Epithelial cell of esophagus (primary cell): Measurements from ENCODE around the gene FXR1.
"Not testable (repeated sequence)": the region's sequence is repeated elsewhere in the genome, so short reads cannot be mapped to it uniquely, and the experiment has no call there.

Experiments used
- DNase-seq: peaks from one replicate; pipeline ENCODE4 v3.0.0; 2010; ENCODE audit warnings: low read depth
- H3K4me3 ChIP-seq: 2 replicates; pipeline ENCODE4 v1.5.1; 2011; ENCODE audit warnings: mild to moderate bottlenecking, low read length, control low read depth
- TF ChIP-seq, protein P1 (sequence below): IDR thresholded peaks from 2 replicates; pipeline ENCODE4 v1.5.1; 2011; ENCODE audit warnings: low read depth, mild to moderate bottlenecking, low read length, control low read depth, inconsistent platforms; ENCODE audit not compliant: insufficient read depth; ENCODE audit errors: missing control alignments

FXR1 gene

DNA sequence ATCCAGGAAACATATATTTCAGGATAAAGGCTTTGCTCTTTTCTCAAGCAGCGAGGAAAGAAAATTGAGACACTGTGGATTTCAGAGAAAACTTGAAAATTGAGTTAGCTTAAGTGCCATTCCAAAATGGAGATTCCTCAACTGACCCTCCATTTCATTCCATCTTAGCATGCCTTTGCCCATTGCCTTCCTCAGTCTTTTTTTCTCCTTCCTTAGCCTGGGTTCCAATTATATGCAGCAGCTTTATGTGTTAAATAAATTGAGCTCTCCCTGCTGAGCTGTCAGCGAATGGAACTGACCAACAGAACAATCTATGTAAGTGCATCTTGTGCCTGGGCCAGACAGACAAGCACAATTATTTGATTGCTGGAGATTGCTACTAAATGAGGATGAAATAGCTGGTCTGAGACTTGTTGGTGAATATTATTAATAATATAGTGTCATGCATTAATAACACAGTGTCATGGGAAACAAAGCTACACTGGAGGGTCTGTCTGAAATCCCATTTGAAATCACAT lies 84.0 kb downstream of the FXR1 start:
- no peak for DNase-seq
- H3K4me3 ChIP-seq: no peak overlapping the region
- TF ChIP-seq, protein P1, sequence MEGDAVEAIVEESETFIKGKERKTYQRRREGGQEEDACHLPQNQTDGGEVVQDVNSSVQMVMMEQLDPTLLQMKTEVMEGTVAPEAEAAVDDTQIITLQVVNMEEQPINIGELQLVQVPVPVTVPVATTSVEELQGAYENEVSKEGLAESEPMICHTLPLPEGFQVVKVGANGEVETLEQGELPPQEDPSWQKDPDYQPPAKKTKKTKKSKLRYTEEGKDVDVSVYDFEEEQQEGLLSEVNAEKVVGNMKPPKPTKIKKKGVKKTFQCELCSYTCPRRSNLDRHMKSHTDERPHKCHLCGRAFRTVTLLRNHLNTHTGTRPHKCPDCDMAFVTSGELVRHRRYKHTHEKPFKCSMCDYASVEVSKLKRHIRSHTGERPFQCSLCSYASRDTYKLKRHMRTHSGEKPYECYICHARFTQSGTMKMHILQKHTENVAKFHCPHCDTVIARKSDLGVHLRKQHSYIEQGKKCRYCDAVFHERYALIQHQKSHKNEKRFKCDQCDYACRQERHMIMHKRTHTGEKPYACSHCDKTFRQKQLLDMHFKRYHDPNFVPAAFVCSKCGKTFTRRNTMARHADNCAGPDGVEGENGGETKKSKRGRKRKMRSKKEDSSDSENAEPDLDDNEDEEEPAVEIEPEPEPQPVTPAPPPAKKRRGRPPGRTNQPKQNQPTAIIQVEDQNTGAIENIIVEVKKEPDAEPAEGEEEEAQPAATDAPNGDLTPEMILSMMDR: no peak

DNA sequence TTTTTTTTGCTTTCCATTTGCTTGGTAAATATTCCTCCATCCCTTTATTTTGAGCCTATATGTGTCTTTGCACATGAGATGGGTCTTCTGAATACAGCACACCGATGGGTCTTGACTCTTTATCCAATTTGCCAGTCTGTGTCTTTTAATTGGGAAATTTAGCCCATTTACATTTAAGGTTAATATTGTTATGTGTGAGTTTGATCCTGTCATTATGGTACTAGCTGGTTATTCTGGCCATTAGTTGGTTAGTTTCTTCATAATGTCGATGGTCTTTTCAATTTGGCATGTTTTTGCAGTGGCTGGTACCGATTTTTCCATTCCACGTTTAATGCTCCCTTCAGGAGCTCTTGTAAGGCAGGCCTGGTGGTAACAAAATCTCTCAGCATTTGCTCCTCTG lies 89.9 kb downstream of the FXR1 start:
- H3K4me3 ChIP-seq, DNase-seq: not testable (repeated sequence)

DNA sequence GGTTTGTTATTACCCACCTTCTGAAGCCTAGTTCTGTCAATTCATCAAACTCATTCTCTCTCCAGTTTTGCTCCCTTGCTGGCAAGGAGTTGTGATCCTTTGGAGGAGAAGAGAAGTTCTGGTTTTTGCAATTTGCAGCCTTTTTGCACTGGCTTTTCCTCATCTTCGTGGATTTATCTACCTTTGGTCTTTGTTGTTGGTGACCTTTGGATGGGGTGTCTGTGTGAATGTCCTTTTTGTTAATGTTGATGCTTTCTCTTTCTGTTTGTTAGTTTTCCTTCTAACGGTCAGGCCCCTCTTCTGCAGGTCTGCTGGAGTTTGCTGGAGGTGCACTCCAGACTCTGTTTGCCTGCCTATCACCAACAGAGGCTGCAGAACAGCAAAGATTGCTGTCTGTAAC lies 91.0 kb downstream of the FXR1 start:
- not testable (repeated sequence) for H3K4me3 ChIP-seq, DNase-seq

DNA sequence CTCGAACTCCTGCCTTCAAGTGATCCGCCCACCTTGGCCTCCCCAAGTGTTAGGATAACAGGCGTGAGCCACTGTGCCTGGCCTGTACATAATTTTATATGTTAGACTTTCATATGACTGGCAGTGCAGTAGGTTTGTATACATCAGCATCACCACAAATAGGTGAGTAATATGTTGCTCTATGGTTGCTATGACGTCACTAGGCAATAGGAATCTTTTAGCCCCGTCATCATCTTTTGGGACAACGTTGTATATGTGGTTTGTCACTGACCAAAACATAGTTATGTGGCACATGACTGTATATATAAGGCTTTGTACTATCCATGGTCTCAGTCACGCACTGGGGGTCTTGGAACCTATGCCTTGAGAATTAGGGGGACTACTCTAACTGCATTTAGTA lies 94.1 kb downstream of the FXR1 start:
- no peak overlapping the region for H3K4me3 ChIP-seq
- TF ChIP-seq, protein P1: no peak
- no peak for DNase-seq

DNA sequence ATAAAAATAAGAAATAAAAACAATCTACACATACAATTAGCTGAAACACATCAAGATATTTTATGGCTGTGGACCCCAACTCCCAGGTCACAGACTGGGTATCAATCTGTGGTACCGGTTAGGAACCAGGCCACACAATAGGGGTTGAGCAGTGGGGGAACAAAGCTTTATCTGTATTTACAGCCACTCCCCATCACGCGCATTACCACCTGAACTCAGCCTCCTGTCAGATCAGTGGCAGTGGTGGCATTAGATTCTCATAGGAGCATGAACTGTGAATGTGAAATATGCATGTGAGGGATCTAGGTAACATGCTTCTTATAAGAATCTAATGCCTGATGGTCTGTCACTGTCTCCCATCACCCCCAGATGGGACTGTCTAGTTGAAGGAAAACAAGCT lies 94.8 kb downstream of the FXR1 start:
- no peak for DNase-seq
- no peak overlapping the region for H3K4me3 ChIP-seq
- TF ChIP-seq, protein P1: no peak

DNA sequence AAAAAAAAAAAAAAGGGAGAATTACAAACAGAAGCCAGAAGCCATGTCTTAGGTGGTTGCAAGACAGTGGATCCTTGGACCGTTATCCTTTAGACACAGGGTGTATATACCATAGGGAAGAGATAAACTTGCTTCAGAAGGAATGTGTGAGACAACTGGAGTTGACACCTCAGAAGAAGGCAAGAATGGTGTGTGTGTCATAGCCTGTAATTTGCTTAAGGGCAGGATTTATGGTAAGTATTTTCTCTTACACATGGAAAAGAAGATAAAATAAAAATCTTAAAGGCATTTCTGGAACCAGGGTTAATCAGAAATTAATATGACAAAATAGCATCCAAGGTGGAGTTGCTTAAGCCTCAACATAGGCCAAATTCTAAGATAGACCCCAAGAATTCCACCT lies 96.3 kb downstream of the FXR1 start:
- no peak overlapping the region for H3K4me3 ChIP-seq
- TF ChIP-seq, protein P1: no peak
- peak; percentile 17 for DNase-seq

DNA sequence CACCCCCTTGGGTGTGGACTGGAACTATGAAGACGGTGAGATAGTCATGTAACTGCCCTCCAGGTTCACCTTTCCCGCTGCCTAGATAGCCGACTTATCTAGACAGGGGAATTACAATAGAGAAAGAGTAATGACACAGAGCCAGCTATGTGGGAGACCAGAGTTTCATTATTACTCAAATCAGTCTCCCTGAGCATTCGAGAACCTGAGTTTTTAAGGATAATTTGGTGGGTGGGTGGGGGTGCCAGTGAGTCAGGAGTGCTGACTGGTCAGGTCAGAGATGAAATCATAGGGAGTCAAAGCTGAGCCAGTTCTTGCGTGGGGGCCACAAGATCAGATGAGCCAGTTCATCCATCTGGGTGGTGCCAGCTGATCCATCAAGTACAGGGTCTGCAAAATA lies 96.8 kb downstream of the FXR1 start:
- H3K4me3 ChIP-seq: no peak overlapping the region
- no peak for DNase-seq
- TF ChIP-seq, protein P1: no peak

DNA sequence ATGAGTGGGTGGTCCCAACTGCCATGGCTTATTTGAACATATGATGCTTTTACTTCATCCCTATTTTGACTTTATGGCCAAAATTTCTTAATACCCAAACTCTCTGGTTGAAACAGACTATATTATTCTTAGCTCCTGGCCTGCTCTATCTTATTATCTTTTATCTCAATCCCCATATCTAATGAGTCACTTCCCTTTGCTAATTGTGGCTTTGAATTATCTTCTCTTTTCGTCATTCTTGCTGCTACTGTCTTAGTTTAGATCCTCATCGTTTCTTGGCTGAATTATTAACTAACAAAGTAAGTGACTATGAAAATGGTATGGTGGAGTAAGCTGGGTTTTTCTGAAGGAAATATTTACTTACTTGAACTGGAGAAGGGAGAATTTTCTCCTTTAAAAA lies 105.2 kb downstream of the FXR1 start:
- H3K4me3 ChIP-seq: no peak overlapping the region
- DNase-seq: no peak
- TF ChIP-seq, protein P1: no peak
